WTC11 (cell line): ENCODE measurements around the gene M6PR. TPM values are rescaled to one million over a fixed set of nuclear protein-coding genes. Genes with fewer than 3 reads are reported as not detected.

ENCODE experiments used
- ATAC-seq: fragments of 200-7000 bp; cut with Tn5 transposase; 2 replicates; pipeline ENCODE4 v1.10.0; 2021; ENCODE audit warnings: mild to moderate bottlenecking, moderate library complexity
- CTCF ChIA-PET: fragments of 300-600 bp; sonication (Branson Sonifier 250); formaldehyde crosslinking; loops from one replicate; lab custom pipeline; 2021; ENCODE audit warnings: antibody characterized with exemption; lab: Charles Lee
- POLR2A ChIA-PET: fragments of 350-600 bp; sonication (Branson Sonifier 250); formaldehyde crosslinking; loops from one replicate; lab custom pipeline; 2021; ENCODE audit warnings: antibody characterized with exemption; lab: Charles Lee
- DNase-seq: peaks from one replicate; pipeline ENCODE4 v3.0.0; 2021; ENCODE audit warnings: low spot score
- H3K27ac Mint-ChIP-seq: 2 replicates; pipeline ENCODE4 v1.8.0; 2021; ENCODE audit warnings: mixed read lengths
- H3K27me3 Mint-ChIP-seq: 2 replicates; pipeline ENCODE4 v1.8.0; 2021; ENCODE audit warnings: low read depth, mild to moderate bottlenecking, moderate library complexity, mixed read lengths
- H3K36me3 Mint-ChIP-seq: 2 replicates; pipeline ENCODE4 v1.8.0; 2021; ENCODE audit warnings: mixed read lengths
- H3K4me1 Mint-ChIP-seq: 2 replicates; pipeline ENCODE4 v1.8.0; 2022; ENCODE audit warnings: mixed read lengths
- H3K4me3 Mint-ChIP-seq: 2 replicates; pipeline ENCODE4 v1.8.0; 2021; ENCODE audit warnings: mild to moderate bottlenecking, moderate library complexity, mixed read lengths
- H3K9me3 Mint-ChIP-seq: 2 replicates; pipeline ENCODE4 v1.8.0; 2021; ENCODE audit warnings: mixed read lengths
- ARID4B ChIP-seq: sonication (generic); formaldehyde crosslinking; IDR thresholded peaks from 2 replicates; pipeline ENCODE4 v1.8.0; 2023; ENCODE audit warnings: missing genetic modification reagents, mild to moderate bottlenecking, borderline replicate concordance
- CBFB ChIP-seq: sonication (generic); formaldehyde crosslinking; IDR thresholded peaks from 2 replicates; pipeline ENCODE4 v1.8.1; 2022; ENCODE audit warnings: mild to moderate bottlenecking, low read depth, missing genetic modification reagents
- CREM ChIP-seq: sonication (generic); formaldehyde crosslinking; IDR thresholded peaks from 2 replicates; pipeline ENCODE4 v1.8.1; 2022; ENCODE audit warnings: mild to moderate bottlenecking, missing genetic modification reagents, moderate library complexity
- CTCF ChIP-seq: fragments of 200-600 bp; IDR thresholded peaks from 2 replicates; pipeline ENCODE4 v1.8.0; 2022; ENCODE audit warnings: antibody characterized with exemption
- EMX1 ChIP-seq: fragments of 250-450 bp; sonication (Bioruptor Pico); IDR thresholded peaks from 2 replicates; pipeline ENCODE4 v1.8.0; 2021; ENCODE audit warnings: mild to moderate bottlenecking
- ETV6 ChIP-seq: sonication (generic); formaldehyde crosslinking; IDR thresholded peaks from 2 replicates; pipeline ENCODE4 v1.8.1; 2022; ENCODE audit warnings: mild to moderate bottlenecking, missing genetic modification reagents
- GRHL2 ChIP-seq: fragments of 250-450 bp; sonication (Bioruptor Pico); IDR thresholded peaks from 2 replicates; pipeline ENCODE4 v1.8.0; 2022; ENCODE audit warnings: mild to moderate bottlenecking, moderate library complexity; ENCODE audit not compliant: insufficient replicate concordance, severe bottlenecking
- NFYB ChIP-seq: sonication (generic); formaldehyde crosslinking; conservative IDR thresholded peaks from 2 replicates; pipeline ENCODE4 v1.8.0; 2022; ENCODE audit warnings: low read depth, missing genetic modification reagents
- PRRX2 ChIP-seq: fragments of 250-450 bp; sonication (Bioruptor Pico); IDR thresholded peaks from 2 replicates; pipeline ENCODE4 v1.8.0; 2021; ENCODE audit warnings: mild to moderate bottlenecking
- RORB ChIP-seq: fragments of 250-450 bp; sonication (Bioruptor Pico); IDR thresholded peaks from 2 replicates; pipeline ENCODE4 v1.9.0; 2021; ENCODE audit warnings: mild to moderate bottlenecking
- SOX15 ChIP-seq: fragments of 250-450 bp; sonication (Bioruptor Pico); IDR thresholded peaks from 2 replicates; pipeline ENCODE4 v1.9.0; 2021; ENCODE audit warnings: mild to moderate bottlenecking
- SP1 ChIP-seq: sonication (generic); formaldehyde crosslinking; conservative IDR thresholded peaks from 2 replicates; pipeline ENCODE4 v1.8.1; 2022; ENCODE audit warnings: missing genetic modification reagents
- TEAD1 ChIP-seq: sonication (generic); formaldehyde crosslinking; IDR thresholded peaks from 2 replicates; pipeline ENCODE4 v1.8.0; 2022; ENCODE audit warnings: mild to moderate bottlenecking, missing genetic modification reagents
- TP53 ChIP-seq: sonication (generic); formaldehyde crosslinking; IDR thresholded peaks from 2 replicates; pipeline ENCODE4 v1.8.1; 2023; ENCODE audit warnings: mild to moderate bottlenecking, missing genetic modification reagents
- ZMAT4 ChIP-seq: fragments of 250-450 bp; sonication (Bioruptor Pico); IDR thresholded peaks from 2 replicates; pipeline ENCODE4 v1.9.0; 2021; ENCODE audit warnings: mild to moderate bottlenecking
- ZNF416 ChIP-seq: fragments of 250-450 bp; sonication (Bioruptor Pico); IDR thresholded peaks from 2 replicates; pipeline ENCODE4 v1.9.0; 2021; ENCODE audit warnings: mild to moderate bottlenecking, inconsistent platforms
- ZNF425 ChIP-seq: fragments of 250-450 bp; sonication (Bioruptor Pico); conservative IDR thresholded peaks from 2 replicates; pipeline ENCODE4 v1.9.0; 2021; ENCODE audit warnings: mild to moderate bottlenecking
- total RNA-seq: library from RNA; stranded (reverse); gene quantifications from 3 replicates; pipeline ENCODE4 v1.2.3, GENCODE V29; 2021

Gene M6PR
- total RNA-seq, 1 experiment from 2014 or later, result 139 TPM

- ChIA-PET CTCF (interaction anchor here (0.9 to 4.7 kb wide), 6 partner anchors 23 to 232 kb away, joined by 4 to 28 read pairs (median 8); partner anchors contain the start of gene M6PR), POLR2A (interaction anchor here (0.8 to 3.2 kb wide), 4 partner anchors 9 to 216 kb away, joined by 3 to 16 read pairs (median 4); partner anchors contain the start of genes M6PR and RIMKLB)
- H3K27ac Mint-ChIP-seq, result peak overlapping the region; percentile 99
- H3K27me3 Mint-ChIP-seq, result no peaks in the 10 kb centered on the region
- DNase-seq, result no peak
- no peaks in the 10 kb centered on the region for H3K9me3 Mint-ChIP-seq
- H3K4me3 Mint-ChIP-seq, result peak overlapping the region; percentile 91
- no peak for ATAC-seq
- TF ChIP-seq EMX1 (0 out of 2 replicates have a peak, but pooled peaks have one; percentile 62), CTCF (no peak)
- peaks cover 4% of the 10 kb centered on the region for H3K36me3 Mint-ChIP-seq
- H3K4me1 Mint-ChIP-seq, result peaks cover 46% of the 10 kb centered on the region
These were observed 35.8 kb downstream of the M6PR start for GRCh38 chr12:8913702-8914032.

GRCh38 chr12:8912914-8913313, 36.5 kb downstream of the M6PR start:
- H3K9me3 Mint-ChIP-seq, result no peaks in the 10 kb centered on the region
- ChIA-PET CTCF (interaction anchor here (0.6 to 4.7 kb wide), 6 partner anchors 23 to 256 kb away, joined by 3 to 28 read pairs (median 5); partner anchors contain the start of gene M6PR), POLR2A (interaction anchor here (0.6 to 3.2 kb wide), 3 partner anchors 22 to 53 kb away, joined by 3 to 16 read pairs (median 4); partner anchors contain the start of gene M6PR)
- DNase-seq (peak; percentile 38), ATAC-seq (peak; percentile 14)
- TF ChIP-seq CTCF, result peak; percentile 20; the same call in 1 of the 2 replicates
- TF ChIP-seq NFYB, result no peak
- peaks cover 46% of the 10 kb centered on the region for H3K4me1 Mint-ChIP-seq
- H3K36me3 Mint-ChIP-seq, result no peaks in the 10 kb centered on the region
- H3K4me3 Mint-ChIP-seq, result peak overlapping the region; percentile 91
- H3K27ac Mint-ChIP-seq, result peak overlapping the region; percentile 99
- no peaks in the 10 kb centered on the region for H3K27me3 Mint-ChIP-seq

GRCh38 chr12:8911606-8912268, 37.7 kb downstream of the M6PR start:
- Mint-ChIP-seq H3K9me3 (no peaks in the 10 kb centered on the region), H3K4me1 (peaks cover 57% of the 10 kb centered on the region), H3K36me3 (no peaks in the 10 kb centered on the region), H3K27ac (peak overlapping the region; percentile 99), H3K27me3 (no peaks in the 10 kb centered on the region), H3K4me3 (peak overlapping the region; percentile 91)
- ChIA-PET CTCF (interaction anchor here (1.0 to 4.7 kb wide), 4 partner anchors 21 to 219 kb away, joined by 3 to 28 read pairs (median 8); partner anchors contain the start of gene M6PR), POLR2A (no interaction called here)
- DNase-seq (no peak), ATAC-seq (peak; percentile 31)
- TF ChIP-seq TP53 (CRISPR knock-in tag) (no peak), ZNF416 (0 out of 2 replicates have a peak, but pooled peaks have one; percentile 37), ZNF425 (no peak), PRRX2 (CRISPR knock-in tag) (no peak), ZMAT4 (CRISPR knock-in tag) (peak; percentile 73; the same call in 1 of the 2 replicates), SP1 (peak; percentile 36; the same call in 1 of the 2 replicates), TEAD1 (CRISPR knock-in tag) (peak; percentile 63)

- DNase-seq, result no peak
- no peak overlapping the region for H3K4me3 Mint-ChIP-seq
- peak overlapping the region; percentile 99 for H3K27ac Mint-ChIP-seq
- H3K36me3 Mint-ChIP-seq, result no peaks in the 10 kb centered on the region
- POLR2A ChIA-PET, result interaction anchor here (0.7 kb wide), 1 partner anchor 237 kb away, joined by 3 read pairs; no protein-coding TSS in a partner anchor
- CTCF ChIA-PET, result interaction anchor here (1.0 to 1.2 kb wide), 2 partner anchors 19 to 49 kb away, joined by 3 to 6 read pairs; no protein-coding TSS in a partner anchor
- H3K4me1 Mint-ChIP-seq, result peaks cover 75% of the 10 kb centered on the region
- H3K27me3 Mint-ChIP-seq, result no peaks in the 10 kb centered on the region
- no peaks in the 10 kb centered on the region for H3K9me3 Mint-ChIP-seq
- no peak for ATAC-seq
- TF ChIP-seq CBFB (CRISPR knock-in tag), result no peak
- no peak for TF ChIP-seq ETV6 (CRISPR knock-in tag)
- no peak for TF ChIP-seq ARID4B (CRISPR knock-in tag)
- TF ChIP-seq SOX15 (CRISPR knock-in tag), result no peak
- TF ChIP-seq CREM (CRISPR knock-in tag), result no peak
- TF ChIP-seq RORB, result no peak
- TF ChIP-seq GRHL2, result no peak
These were observed 39.7 kb downstream of the M6PR start for GRCh38 chr12:8909752-8910151.
